Activated T-cell treated with anti-CD3 and anti-CD28 coated beads, Interleukin-2, amount 50 U/mL, for 4 hours (primary cell): ENCODE data around the gene CIT. TPM values are rescaled to one million over a fixed set of nuclear protein-coding genes. Genes with fewer than 3 reads are reported as not detected.
A peak's percentile ranks its signal among the peaks of the same experiment; 100 is the strongest.

Source experiments
- ATAC-seq, 2 donors: fragments of 200-7000 bp; cut with Tn5 transposase; one replicate each; pipeline ENCODE4 v1.10.0; 2021
- DNase-seq: peaks from one replicate; pipeline ENCODE4 v3.0.0-alpha.2; 2020
- H3K27me3 Mint-ChIP-seq: one replicate; pipeline ENCODE4 v1.8.0; 2021; ENCODE audit warnings: low read depth, mixed read lengths
- H3K36me3 Mint-ChIP-seq: one replicate; pipeline ENCODE4 v1.8.0; 2022; ENCODE audit warnings: mixed read lengths; ENCODE audit not compliant: insufficient read depth
- H3K4me1 Mint-ChIP-seq: one replicate; pipeline ENCODE4 v1.8.0; 2021; ENCODE audit warnings: low read depth, mixed read lengths
- H3K4me3 Mint-ChIP-seq: one replicate; pipeline ENCODE4 v1.8.0; 2021; ENCODE audit warnings: mild to moderate bottlenecking, moderate library complexity, mixed read lengths
- H3K9me3 Mint-ChIP-seq: one replicate; pipeline ENCODE4 v1.8.0; 2021; ENCODE audit warnings: mixed read lengths
- total RNA-seq, 3 donors: library from RNA; stranded (reverse); gene quantifications; one replicate each; pipeline ENCODE4 v1.2.1, GENCODE V29; 2021

The CIT gene
- total RNA-seq, 3 donors from 2014 or later = 5.2 to 8.9 (median 5.3) TPM

DNA sequence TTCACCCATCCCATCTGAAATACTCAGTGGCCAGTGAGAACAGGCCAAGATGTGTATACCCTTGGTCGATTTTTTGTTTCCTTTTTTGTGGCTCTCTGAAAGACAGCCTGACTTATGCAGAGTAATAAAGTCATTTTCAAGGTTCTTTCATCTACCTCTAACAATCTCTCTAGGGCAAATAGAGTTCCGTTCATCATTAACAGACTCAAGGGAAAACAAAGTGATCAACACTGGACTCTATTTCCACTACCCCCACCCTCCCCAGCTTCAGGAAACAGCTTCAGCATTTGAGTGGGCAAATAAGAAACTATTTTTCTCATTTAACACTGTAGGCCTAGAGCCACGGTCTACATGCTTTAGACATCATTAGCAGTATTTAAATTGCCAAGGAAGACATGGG lies 193.3 kb downstream of the CIT start:
- Mint-ChIP-seq H3K4me1 (peaks cover 12% of the 10 kb centered on the region), H3K4me3 (no peak overlapping the region), H3K36me3 (peaks cover 18% of the 10 kb centered on the region), H3K27me3 (no peaks in the 10 kb centered on the region), H3K9me3 (no peaks in the 10 kb centered on the region)
- no peak for DNase-seq
- no peak for ATAC-seq

DNA sequence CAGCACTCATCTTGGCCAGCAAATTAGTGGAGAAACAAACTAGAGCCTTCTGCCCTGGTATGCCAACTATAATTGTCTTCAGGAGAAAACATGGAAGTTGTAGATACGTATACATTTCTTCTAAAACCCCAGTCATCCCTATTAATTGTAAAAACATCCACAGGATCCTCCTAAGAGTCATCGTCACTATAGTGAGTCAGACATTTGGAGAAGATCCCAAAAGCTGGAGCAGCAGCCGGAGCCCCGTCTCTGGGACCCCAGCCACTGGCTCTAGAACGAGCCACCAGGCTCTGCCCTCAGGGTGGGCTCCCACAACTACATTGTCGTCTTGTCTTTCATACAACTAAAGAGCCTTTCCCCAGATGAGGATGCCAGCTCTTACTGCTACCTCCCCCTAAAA lies 193.7 kb downstream of the CIT start:
- no peaks in the 10 kb centered on the region for H3K9me3 Mint-ChIP-seq
- peaks cover 19% of the 10 kb centered on the region for H3K36me3 Mint-ChIP-seq
- H3K4me1 Mint-ChIP-seq = peaks cover 12% of the 10 kb centered on the region
- DNase-seq (no peak), ATAC-seq (no peak)
- no peak overlapping the region for H3K4me3 Mint-ChIP-seq
- H3K27me3 Mint-ChIP-seq = no peaks in the 10 kb centered on the region

DNA sequence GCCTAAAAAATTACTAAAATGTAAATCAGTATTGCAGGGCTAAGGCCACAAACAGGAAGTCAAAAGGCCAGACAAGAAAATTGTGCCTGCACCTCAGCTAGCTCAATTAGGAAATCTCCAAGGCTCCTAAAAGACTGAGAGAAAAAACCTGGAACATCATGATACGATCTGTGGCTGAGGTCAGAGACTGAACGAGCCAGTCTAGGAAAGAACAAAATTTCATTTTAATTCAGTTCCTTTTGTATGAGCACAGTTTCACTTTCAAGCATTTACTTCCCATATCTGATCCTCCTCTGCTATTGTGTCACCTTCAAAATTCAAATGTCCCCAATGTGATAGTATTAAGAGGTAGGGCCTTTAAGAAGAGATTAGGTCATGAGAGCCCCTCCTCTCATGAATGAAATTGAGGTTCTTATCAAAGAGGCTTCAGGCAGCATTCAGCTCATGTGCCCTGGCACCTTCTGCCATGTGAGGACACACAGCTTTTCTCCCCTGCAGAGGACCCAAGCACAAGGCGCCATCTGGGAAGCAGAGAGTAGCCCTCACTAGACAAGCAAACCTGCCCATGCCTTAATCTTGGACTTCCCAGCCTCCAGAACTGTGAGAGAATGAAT lies 194.4 kb downstream of the CIT start:
- no peaks in the 10 kb centered on the region for H3K27me3 Mint-ChIP-seq
- ATAC-seq (peak in 1 of 2 donors; percentile 28), DNase-seq (no peak)
- H3K9me3 Mint-ChIP-seq = no peaks in the 10 kb centered on the region
- no peak overlapping the region for H3K4me3 Mint-ChIP-seq
- H3K36me3 Mint-ChIP-seq = peaks cover 24% of the 10 kb centered on the region
- peaks cover 12% of the 10 kb centered on the region for H3K4me1 Mint-ChIP-seq

DNA sequence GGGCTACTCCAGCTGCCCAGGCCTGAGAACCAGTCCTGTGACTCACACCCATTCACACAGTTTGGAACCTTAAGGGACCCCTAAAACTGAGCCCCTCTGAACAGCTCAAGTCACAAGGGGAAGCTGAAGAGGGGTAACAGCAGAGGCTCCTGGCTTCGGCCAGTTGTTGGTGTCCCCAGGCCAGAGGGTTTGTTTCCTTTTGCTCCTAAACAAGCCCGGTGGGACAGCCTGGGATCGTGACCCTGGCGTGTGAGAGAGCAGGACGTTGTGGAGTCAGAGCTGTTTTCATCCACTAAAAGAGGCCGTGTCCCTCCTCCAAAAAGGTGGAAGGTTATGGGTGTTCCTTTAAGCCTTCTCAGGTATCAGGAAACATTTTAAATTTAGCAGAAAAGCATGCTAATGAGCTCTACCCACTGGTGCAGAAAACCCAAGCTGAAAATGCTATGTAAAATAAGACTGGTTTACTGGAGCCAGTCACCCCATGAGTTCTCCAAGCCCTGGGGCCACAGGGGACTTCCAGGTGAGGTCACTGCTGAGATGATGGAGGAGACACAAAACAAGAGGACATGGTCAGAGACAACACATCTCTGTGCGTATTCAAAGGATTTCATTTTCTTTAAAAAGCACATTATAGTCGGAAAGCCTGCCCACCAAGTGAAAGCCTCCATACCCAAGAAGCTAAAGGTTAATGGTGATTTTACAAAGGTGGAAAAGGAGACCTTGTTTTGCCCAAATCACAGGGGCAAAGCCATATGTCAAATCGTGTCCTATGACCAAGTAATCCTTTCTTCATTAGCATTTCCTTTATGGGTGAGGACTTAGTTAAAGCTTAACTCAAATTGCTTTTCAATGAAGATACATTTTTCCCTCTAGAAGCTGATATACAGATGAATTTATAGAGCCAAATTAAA lies 195.1 kb downstream of the CIT start:
- DNase-seq = no peak
- no peaks in the 10 kb centered on the region for H3K9me3 Mint-ChIP-seq
- no peak overlapping the region for H3K4me3 Mint-ChIP-seq
- ATAC-seq = no peak
- H3K36me3 Mint-ChIP-seq = peaks cover 27% of the 10 kb centered on the region
- H3K27me3 Mint-ChIP-seq = no peaks in the 10 kb centered on the region
- peaks cover 12% of the 10 kb centered on the region for H3K4me1 Mint-ChIP-seq

DNA sequence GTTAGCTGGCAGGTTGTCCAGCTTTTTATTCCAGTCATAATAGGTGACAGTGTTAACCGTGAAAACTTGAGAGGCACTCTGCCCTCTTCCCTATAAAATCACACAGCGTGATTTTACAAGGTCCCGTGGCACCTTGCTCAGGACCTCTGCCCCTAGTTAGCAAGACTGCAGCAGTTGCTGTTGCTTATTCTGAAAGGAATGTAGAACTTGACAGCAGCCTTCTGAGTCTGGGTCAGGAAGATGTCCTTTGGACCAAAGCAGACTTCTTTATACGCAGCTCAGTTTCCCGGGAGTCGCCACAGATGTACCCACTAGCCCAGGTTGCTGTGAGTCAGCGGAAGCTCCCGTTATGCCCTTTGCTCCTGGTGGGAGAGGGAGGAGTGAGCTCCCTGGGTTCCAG lies 196.0 kb downstream of the CIT start:
- ATAC-seq (no peak), DNase-seq (no peak)
- Mint-ChIP-seq H3K27me3 (no peaks in the 10 kb centered on the region), H3K4me3 (no peak overlapping the region), H3K4me1 (peaks cover 12% of the 10 kb centered on the region), H3K9me3 (no peaks in the 10 kb centered on the region), H3K36me3 (peaks cover 36% of the 10 kb centered on the region)

DNA sequence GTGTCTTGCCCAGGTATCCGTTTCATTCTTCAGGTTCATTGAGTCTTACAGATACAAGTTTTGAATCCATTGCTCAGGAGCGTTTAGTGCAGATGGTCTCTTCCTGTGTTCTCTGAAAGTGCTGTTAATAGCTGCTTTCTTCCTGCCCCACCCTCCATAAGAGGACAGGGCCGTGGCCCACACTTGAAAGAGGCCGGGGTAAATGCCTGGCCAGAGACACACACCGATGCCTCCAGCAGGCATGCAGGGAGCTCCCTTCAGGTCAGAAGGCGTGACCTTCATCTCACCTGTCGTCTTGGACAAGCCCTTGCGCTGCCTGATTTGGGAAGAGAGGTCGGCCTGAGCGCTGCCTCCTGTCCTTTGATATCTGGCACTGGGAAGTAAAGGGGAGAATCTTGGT lies 197.6 kb downstream of the CIT start:
- peaks cover 45% of the 10 kb centered on the region for H3K36me3 Mint-ChIP-seq
- ATAC-seq (no peak), DNase-seq (no peak)
- H3K27me3 Mint-ChIP-seq = no peaks in the 10 kb centered on the region
- no peak overlapping the region for H3K4me3 Mint-ChIP-seq
- H3K9me3 Mint-ChIP-seq = no peaks in the 10 kb centered on the region
- H3K4me1 Mint-ChIP-seq = peaks cover 12% of the 10 kb centered on the region

DNA sequence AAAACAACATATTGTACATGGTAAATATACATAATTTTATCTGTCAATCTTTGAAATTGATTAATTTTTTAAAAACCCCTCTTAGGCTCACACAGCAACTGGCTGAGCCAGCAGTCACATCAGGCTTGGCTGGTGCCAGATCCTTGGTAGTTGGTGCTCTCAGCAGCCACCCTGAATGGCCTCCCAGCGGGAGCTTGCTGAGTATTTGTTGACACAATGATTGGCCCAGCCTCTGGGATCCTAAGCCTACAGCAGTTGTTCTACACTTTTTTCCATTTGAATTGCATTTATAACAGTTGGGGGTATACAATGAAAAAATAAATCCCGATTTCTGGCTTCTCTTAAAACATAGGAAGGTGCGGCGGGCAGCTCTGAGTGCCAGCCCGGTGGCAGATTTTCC lies 198.0 kb downstream of the CIT start:
- no peaks in the 10 kb centered on the region for H3K9me3 Mint-ChIP-seq
- peaks cover 49% of the 10 kb centered on the region for H3K36me3 Mint-ChIP-seq
- no peak overlapping the region for H3K4me3 Mint-ChIP-seq
- DNase-seq = no peak
- no peaks in the 10 kb centered on the region for H3K27me3 Mint-ChIP-seq
- ATAC-seq = no peak
- H3K4me1 Mint-ChIP-seq = peaks cover 14% of the 10 kb centered on the region

DNA sequence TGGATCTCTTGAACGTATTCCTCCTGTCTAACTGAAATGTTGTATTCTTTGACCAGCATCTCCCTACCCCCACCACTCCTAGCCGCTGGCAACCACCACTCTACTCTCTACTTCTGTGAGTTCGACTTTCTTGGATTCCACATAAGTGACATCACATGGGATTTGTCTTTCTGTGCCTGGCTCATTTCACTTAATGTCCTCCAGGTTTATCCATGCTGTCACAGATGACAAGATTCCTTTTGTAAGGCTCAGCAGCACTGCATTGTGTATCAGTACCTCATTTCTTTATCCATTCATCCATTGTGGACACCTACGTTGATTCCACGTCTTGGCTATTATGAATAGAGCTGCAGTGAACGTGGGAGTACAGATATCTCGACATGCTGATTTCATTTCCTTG lies 198.7 kb downstream of the CIT start:
- Mint-ChIP-seq H3K36me3 (peaks cover 55% of the 10 kb centered on the region), H3K4me3 (no peak overlapping the region), H3K4me1 (peaks cover 20% of the 10 kb centered on the region), H3K9me3 (no peaks in the 10 kb centered on the region), H3K27me3 (no peaks in the 10 kb centered on the region)
- no peak for DNase-seq
- ATAC-seq = no peak

DNA sequence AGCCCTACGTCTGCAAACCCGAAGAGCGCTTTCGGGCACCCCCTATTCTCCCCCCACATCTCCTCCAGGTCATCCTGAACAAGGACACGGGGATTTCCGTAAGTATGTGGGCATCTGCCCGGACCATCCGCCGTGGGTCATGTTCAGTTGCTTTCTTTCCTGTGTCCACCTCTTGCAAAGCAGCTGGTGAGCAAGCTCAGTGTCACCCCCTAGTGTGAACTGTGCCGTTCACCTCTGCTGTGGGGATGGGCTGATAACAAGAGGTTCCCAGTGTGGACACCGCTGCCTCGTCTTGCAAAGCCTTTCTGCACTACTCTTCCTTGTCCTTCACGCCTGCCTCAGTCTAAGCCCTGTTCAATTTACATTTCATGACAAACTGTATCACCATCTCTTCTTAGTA lies 200.5 kb downstream of the CIT start:
- ATAC-seq (no peak), DNase-seq (no peak)
- Mint-ChIP-seq H3K9me3 (no peaks in the 10 kb centered on the region), H3K4me1 (peaks cover 25% of the 10 kb centered on the region), H3K36me3 (peaks cover 61% of the 10 kb centered on the region), H3K4me3 (no peak overlapping the region), H3K27me3 (no peaks in the 10 kb centered on the region)

DNA sequence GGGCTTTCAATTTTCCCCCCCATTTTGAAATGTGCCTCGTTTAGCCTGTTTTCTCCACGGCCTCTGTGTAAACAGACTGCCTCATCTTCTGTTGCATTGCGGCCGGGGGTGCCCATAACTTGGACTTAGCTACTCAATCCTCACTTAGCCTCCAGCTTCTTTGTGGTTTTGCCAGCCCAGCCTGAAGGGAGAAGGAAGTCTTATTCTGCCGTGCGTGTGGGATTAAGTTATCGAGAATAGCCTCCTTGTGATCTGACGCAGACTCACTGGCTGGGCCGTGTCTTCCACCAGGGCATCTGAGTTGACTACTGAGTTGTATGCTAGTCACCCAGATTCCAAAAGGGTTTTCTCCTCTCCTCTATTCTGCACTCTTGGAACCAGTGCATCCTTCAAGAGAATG lies 201.1 kb downstream of the CIT start:
- no peak overlapping the region for H3K4me3 Mint-ChIP-seq
- no peaks in the 10 kb centered on the region for H3K9me3 Mint-ChIP-seq
- peaks cover 66% of the 10 kb centered on the region for H3K36me3 Mint-ChIP-seq
- no peak for DNase-seq
- H3K27me3 Mint-ChIP-seq = no peaks in the 10 kb centered on the region
- no peak for ATAC-seq
- peaks cover 31% of the 10 kb centered on the region for H3K4me1 Mint-ChIP-seq

DNA sequence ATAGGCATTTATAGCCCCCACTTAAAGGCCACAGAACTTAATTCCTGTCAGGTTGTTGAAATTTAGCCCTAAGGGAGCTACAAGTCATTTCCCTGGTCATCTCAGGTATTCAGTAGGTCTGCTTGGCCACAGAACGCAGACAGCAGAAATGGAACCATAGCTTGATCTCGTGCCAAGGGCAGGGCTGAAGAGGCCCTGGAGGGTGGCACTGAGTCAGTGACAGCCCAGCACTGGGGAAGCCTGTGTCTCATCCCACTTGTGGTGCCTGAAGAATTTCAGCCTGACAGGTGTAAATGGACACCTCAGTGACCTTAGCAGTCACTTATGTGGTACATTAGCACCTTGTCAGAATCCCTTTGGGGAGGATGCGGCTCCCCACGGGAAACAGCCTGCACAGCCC lies 202.6 kb downstream of the CIT start:
- peaks cover 70% of the 10 kb centered on the region for H3K36me3 Mint-ChIP-seq
- no peak for DNase-seq
- no peak overlapping the region for H3K4me3 Mint-ChIP-seq
- no peaks in the 10 kb centered on the region for H3K27me3 Mint-ChIP-seq
- ATAC-seq = no peak
- no peaks in the 10 kb centered on the region for H3K9me3 Mint-ChIP-seq
- H3K4me1 Mint-ChIP-seq = peaks cover 45% of the 10 kb centered on the region

DNA sequence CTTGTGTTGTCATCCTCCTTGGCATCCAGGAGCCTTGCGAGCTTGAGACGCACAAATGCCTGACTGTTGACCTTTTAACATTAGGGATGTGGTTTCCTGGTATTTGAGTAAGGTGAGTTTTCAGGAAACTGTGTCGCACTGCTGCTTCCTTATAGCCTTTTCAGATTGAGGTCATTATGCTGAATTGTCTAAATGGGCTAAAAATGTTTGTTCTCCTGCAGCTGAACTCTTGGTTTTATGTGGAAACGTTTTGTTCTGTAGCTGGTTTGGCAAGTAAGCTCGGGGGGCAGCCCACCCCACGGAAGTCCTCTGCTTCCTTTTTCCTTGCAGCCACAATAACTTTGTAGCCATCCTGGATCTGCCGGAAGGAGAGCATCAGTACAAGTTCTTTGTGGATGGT lies 203.5 kb downstream of the CIT start:
- ATAC-seq (no peak), DNase-seq (no peak)
- Mint-ChIP-seq H3K9me3 (no peaks in the 10 kb centered on the region), H3K4me3 (no peak overlapping the region), H3K27me3 (no peaks in the 10 kb centered on the region), H3K4me1 (peaks cover 48% of the 10 kb centered on the region), H3K36me3 (peaks cover 64% of the 10 kb centered on the region)

DNA sequence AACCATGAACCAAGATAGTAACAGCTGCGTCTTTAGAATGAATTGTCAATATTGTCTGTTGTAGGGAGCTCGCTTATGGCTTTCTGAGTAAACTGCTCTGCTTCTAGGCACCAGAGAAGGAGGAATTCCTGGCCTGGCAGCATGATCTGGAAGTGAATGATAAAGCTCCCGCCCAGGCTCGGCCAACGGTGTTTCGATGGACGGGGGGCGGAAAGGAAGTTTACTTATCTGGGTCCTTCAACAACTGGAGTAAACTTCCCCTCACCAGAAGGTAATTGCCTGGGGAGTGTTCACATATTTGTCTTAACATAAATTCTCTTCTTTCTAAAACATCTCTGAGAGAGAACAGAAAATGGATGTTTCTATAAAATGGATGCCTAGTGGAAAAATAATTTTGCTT lies 204.9 kb downstream of the CIT start:
- DNase-seq (no peak), ATAC-seq (no peak)
- no peaks in the 10 kb centered on the region for H3K9me3 Mint-ChIP-seq
- H3K4me3 Mint-ChIP-seq = no peak overlapping the region
- H3K27me3 Mint-ChIP-seq = no peaks in the 10 kb centered on the region
- H3K4me1 Mint-ChIP-seq = peaks cover 55% of the 10 kb centered on the region
- H3K36me3 Mint-ChIP-seq = peaks cover 57% of the 10 kb centered on the region

DNA sequence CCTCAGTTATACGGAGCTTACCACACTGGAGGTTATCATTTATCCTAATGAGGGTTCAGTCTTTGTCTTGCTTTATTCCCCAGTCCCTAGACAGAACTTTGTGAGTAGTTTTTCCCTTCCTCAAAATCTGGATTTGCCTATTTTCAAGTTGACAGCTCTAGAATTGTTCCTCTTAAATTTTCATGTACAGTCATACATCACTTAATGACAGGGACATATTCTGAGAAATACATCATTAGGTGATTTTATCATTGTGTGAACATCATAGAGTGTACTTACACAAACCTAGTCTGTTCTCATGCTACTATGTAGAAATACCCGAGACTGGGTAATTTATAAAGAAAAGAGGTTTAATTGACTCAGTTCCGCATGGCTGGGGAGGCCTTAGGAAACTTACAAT lies 206.1 kb downstream of the CIT start:
- Mint-ChIP-seq H3K9me3 (no peaks in the 10 kb centered on the region), H3K36me3 (peaks cover 46% of the 10 kb centered on the region), H3K4me1 (peaks cover 67% of the 10 kb centered on the region), H3K27me3 (no peaks in the 10 kb centered on the region), H3K4me3 (no peak overlapping the region)
- DNase-seq (no peak), ATAC-seq (no peak)
